Epithelial cell of proximal tubule (primary cell): ENCODE measurements around the gene UST. TPM values are rescaled to one million over a fixed set of nuclear protein-coding genes. Genes with fewer than 3 reads are reported as not detected.
"Not testable (repeated sequence)": the region's sequence is repeated elsewhere in the genome, so short reads cannot be mapped to it uniquely, and the experiment has no call there.

Experiments
- DNase-seq: peaks from one replicate; pipeline ENCODE4 v3.0.0-alpha.2; 2011; ENCODE audit warnings: low read depth
- H3K4me3 ChIP-seq: 2 replicates; pipeline ENCODE4 v1.5.1; 2011; ENCODE audit warnings: low read depth, mild to moderate bottlenecking, low read length
- CTCF ChIP-seq: conservative IDR thresholded peaks from 2 replicates; pipeline ENCODE4 v1.5.1; 2012; ENCODE audit warnings: low read depth, mild to moderate bottlenecking, low read length
- total RNA-seq: library from RNA; depleted of rRNA; stranded (reverse); fragments of >200 nt; gene quantifications from 2 replicates; pipeline ENCODE4 v1.2.3, GENCODE V29; 2015

The UST gene
- total RNA-seq, 1 donor from 2014 or later, result 1.1 TPM

GRCh38 chr6:148846778-148847761 is 100.2 kb downstream of the UST start:
- TF ChIP-seq CTCF, result no peak
- H3K4me3 ChIP-seq, result no peak overlapping the region
- DNase-seq, result no peak

- DNase-seq, result no peak
- TF ChIP-seq CTCF, result no peak
- no peak overlapping the region for H3K4me3 ChIP-seq
Measured at GRCh38 chr6:148848915-148849314, 102.1 kb downstream of the UST start.

- H3K4me3 ChIP-seq, DNase-seq: not testable (repeated sequence)
Measured at GRCh38 chr6:148849449-148849848, 102.6 kb downstream of the UST start.

GRCh38 chr6:148850964-148851363 is 104.1 kb downstream of the UST start:
- TF ChIP-seq CTCF, result no peak
- DNase-seq, result no peak
- no peak overlapping the region for H3K4me3 ChIP-seq

GRCh38 chr6:148851683-148852556 is 105.1 kb downstream of the UST start:
- DNase-seq, result no peak
- TF ChIP-seq CTCF, result no peak
- no peak overlapping the region for H3K4me3 ChIP-seq

GRCh38 chr6:148852688-148853087 is 105.9 kb downstream of the UST start:
- H3K4me3 ChIP-seq, result no peak overlapping the region
- no peak for TF ChIP-seq CTCF
- DNase-seq, result no peak

GRCh38 chr6:148853113-148853512 is 106.3 kb downstream of the UST start:
- DNase-seq, result not testable (repeated sequence)

More at GRCh38 chr6:148853113-148853512, 106.3 kb downstream of the UST start:
- not testable (repeated sequence) for H3K4me3 ChIP-seq
